ENCODE data around the gene DELE1.

The DELE1 gene

DNA sequence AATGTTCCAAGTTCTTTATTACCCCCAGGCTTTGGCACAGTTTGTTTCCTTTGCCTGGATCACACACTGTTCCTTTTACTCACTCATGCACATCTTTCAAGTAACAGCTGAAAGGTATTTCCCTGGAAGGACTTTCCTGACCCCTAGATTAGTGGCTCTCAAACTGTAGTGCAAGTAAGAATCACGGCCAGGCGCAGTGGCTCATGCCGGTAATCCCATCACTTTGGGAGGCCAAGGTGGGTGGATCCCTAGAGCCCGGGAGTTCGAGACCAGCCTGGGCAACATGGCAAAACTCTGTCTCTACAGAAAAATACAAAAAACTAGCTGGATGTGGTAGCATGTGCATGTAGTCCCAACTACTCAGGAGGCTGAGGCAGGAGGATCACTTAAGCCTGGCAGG, 19.1 kb upstream of the DELE1 start:
- Histone ChIP-seq H3K27me3 (ENCODE audit: insufficient read depth, low read length, poor library complexity, severe bottlenecking) (no peaks in the 10 kb centered on the region), H3K4me1 (ENCODE audit: insufficient read depth, low read length, poor library complexity, severe bottlenecking) (no peaks in the 10 kb centered on the region), H3K4me3 (ENCODE audit: low read length, poor library complexity, severe bottlenecking) (no peak overlapping the region), H3F3A (ENCODE audit: low read depth) (no peaks in the 10 kb centered on the region), H2AFZ (ENCODE audit: low read length) (no peak overlapping the region), H3K4me2 (ENCODE audit: low read depth, low read length, poor library complexity, severe bottlenecking) (no peak overlapping the region), H3K36me3 (ENCODE audit: insufficient read depth, low read length) (no peaks in the 10 kb centered on the region), H3K9me2 (replicated peaks; ENCODE audit: low read depth, low read length) (no peaks in the 10 kb centered on the region), H4K20me1 (ENCODE audit: insufficient read depth, low read length, poor library complexity, severe bottlenecking) (no peaks in the 10 kb centered on the region), H3K9me3 (ENCODE audit: insufficient read depth, low read depth, low read length) (no peaks in the 10 kb centered on the region), H3K9ac (ENCODE audit: low read depth, low read length, poor library complexity, severe bottlenecking) (no peak overlapping the region), H3K79me2 (ENCODE audit: insufficient read depth, low read length) (no peaks in the 10 kb centered on the region)
- no peak for TF ChIP-seq EZH2phosphoT487 (IDR thresholded peaks at IDR 0.05; ENCODE audit: borderline replicate concordance)
- TF ChIP-seq, protein P1, sequence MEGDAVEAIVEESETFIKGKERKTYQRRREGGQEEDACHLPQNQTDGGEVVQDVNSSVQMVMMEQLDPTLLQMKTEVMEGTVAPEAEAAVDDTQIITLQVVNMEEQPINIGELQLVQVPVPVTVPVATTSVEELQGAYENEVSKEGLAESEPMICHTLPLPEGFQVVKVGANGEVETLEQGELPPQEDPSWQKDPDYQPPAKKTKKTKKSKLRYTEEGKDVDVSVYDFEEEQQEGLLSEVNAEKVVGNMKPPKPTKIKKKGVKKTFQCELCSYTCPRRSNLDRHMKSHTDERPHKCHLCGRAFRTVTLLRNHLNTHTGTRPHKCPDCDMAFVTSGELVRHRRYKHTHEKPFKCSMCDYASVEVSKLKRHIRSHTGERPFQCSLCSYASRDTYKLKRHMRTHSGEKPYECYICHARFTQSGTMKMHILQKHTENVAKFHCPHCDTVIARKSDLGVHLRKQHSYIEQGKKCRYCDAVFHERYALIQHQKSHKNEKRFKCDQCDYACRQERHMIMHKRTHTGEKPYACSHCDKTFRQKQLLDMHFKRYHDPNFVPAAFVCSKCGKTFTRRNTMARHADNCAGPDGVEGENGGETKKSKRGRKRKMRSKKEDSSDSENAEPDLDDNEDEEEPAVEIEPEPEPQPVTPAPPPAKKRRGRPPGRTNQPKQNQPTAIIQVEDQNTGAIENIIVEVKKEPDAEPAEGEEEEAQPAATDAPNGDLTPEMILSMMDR (conservative IDR thresholded peaks at IDR 0.05; ENCODE audit: low read length): no peak

DNA sequence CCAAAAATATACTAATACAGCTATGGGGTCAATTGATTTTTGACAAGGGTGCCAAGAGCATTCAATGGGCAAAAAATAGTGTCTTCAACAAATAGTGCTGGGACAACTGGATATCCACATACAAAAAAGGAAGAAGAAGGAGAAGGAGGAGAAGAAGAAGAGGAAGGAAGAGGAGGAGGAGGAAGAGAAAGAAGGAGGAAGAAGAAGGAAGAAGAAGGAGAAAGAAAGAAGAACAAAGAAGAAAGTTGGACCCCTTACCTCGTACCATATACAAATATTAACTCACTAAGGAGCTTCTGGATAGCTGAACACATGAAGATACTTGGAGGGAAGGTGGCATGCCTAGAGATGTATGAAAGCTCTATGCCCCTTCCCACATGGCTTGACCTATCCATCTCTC, 17.2 kb upstream of the DELE1 start:
- Histone ChIP-seq H3K9ac (ENCODE audit: low read depth, low read length, poor library complexity, severe bottlenecking) (no peak overlapping the region), H2AFZ (ENCODE audit: low read length) (no peak overlapping the region), H3K79me2 (ENCODE audit: insufficient read depth, low read length) (no peaks in the 10 kb centered on the region), H4K20me1 (ENCODE audit: insufficient read depth, low read length, poor library complexity, severe bottlenecking) (no peaks in the 10 kb centered on the region), H3K9me2 (replicated peaks; ENCODE audit: low read depth, low read length) (no peaks in the 10 kb centered on the region), H3K9me3 (ENCODE audit: insufficient read depth, low read depth, low read length) (no peaks in the 10 kb centered on the region), H3F3A (ENCODE audit: low read depth) (no peaks in the 10 kb centered on the region), H3K4me2 (ENCODE audit: low read depth, low read length, poor library complexity, severe bottlenecking) (no peak overlapping the region), H3K27me3 (ENCODE audit: insufficient read depth, low read length, poor library complexity, severe bottlenecking) (no peaks in the 10 kb centered on the region), H3K4me3 (ENCODE audit: low read length, poor library complexity, severe bottlenecking) (no peak overlapping the region), H3K4me1 (ENCODE audit: insufficient read depth, low read length, poor library complexity, severe bottlenecking) (no peaks in the 10 kb centered on the region), H3K36me3 (ENCODE audit: insufficient read depth, low read length) (no peaks in the 10 kb centered on the region)
- TF ChIP-seq EZH2phosphoT487 (IDR thresholded peaks at IDR 0.05; ENCODE audit: borderline replicate concordance): no peak
- TF ChIP-seq, protein P1 (conservative IDR thresholded peaks at IDR 0.05; ENCODE audit: low read length): no peak

- Histone ChIP-seq H3K79me2 (ENCODE audit: insufficient read depth, low read length) (no peaks in the 10 kb centered on the region), H3K9me2 (replicated peaks; ENCODE audit: low read depth, low read length) (no peaks in the 10 kb centered on the region), H3K4me2 (ENCODE audit: low read depth, low read length, poor library complexity, severe bottlenecking) (no peak overlapping the region), H3K4me1 (ENCODE audit: insufficient read depth, low read length, poor library complexity, severe bottlenecking) (no peaks in the 10 kb centered on the region), H3K4me3 (ENCODE audit: low read length, poor library complexity, severe bottlenecking) (no peak overlapping the region), H3K9ac (ENCODE audit: low read depth, low read length, poor library complexity, severe bottlenecking) (no peak overlapping the region), H3K36me3 (ENCODE audit: insufficient read depth, low read length) (no peaks in the 10 kb centered on the region), H4K20me1 (ENCODE audit: insufficient read depth, low read length, poor library complexity, severe bottlenecking) (no peaks in the 10 kb centered on the region), H3K27me3 (ENCODE audit: insufficient read depth, low read length, poor library complexity, severe bottlenecking) (no peaks in the 10 kb centered on the region), H3K9me3 (ENCODE audit: insufficient read depth, low read depth, low read length) (no peaks in the 10 kb centered on the region), H2AFZ (ENCODE audit: low read length) (no peak overlapping the region), H3F3A (ENCODE audit: low read depth) (no peaks in the 10 kb centered on the region)
- no peak for TF ChIP-seq EZH2phosphoT487 (IDR thresholded peaks at IDR 0.05; ENCODE audit: borderline replicate concordance)
- TF ChIP-seq, protein P1 (conservative IDR thresholded peaks at IDR 0.05; ENCODE audit: low read length): no peak
These were observed 16.7 kb upstream of the DELE1 start for GRCh38 chr5:141906972-141907371.
